ENCODE results near the gene TARM1.
A peak's percentile ranks its signal among the peaks of the same experiment; 100 is the strongest.
"Not testable (repeated sequence)": the region's sequence is repeated elsewhere in the genome, so short reads cannot be mapped to it uniquely, and the experiment has no call there.

The TARM1 gene

DNA sequence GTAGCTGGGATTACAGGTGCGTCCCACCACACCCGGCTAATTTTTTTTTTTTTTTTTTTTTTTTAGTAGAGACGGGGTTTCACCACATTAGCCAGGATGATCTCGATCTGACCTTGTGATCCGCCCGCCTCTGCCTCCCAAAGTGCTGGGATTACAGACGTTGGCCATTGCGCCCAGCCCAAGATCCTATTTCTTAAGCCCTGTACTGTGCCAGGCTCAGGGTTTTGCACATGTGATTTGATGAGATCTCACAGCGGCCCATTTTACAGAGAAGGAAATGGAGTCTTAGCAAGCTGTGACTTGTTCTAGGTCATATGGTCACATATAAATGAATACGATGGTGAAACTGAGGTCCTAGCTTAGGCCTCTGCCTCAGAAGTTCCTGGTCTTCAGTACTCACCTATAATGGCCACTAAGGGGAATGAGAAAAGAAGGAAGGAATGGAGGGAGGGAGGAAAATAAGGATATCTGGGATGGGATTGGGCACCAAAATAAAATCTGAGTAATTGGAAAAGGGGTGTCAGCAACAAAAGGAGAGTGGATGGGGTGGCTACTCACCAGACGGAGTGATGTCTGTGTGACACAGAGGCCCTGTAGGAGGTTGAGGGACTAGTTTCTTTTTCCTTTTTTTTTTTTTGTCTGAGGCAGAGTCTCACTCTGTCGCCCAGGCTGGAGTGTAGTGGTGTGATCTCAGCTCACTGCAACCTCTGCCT lies 18.2 kb upstream of the TARM1 start:
- no peak for ATAC-seq

DNA sequence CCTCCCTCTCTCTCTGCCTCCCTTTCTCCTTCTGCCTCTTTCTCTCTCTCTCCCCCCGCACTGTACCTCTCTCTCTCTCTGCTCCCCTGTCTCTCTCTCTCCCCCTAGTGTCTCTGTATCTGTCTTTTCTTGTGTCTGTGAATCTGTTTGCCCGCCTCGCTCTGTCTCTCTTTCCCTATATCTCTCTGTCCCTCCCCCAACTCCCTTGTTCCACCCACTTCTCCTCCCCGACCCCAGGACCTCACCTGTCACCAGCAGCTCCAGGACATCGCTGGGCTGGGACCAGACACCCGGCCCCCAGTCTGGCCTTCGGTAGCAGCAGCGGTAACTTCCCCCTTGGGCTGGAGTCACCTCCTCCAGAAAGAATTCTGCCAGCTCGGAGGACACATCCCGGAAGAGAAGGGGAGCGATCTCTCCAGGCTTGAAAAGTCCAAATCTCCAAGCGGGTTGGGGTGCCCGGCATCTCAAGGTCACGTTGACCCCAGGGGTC lies 15.5 kb upstream of the TARM1 start:
- ATAC-seq = peak in 1 of 2 donors; percentile 53

DNA sequence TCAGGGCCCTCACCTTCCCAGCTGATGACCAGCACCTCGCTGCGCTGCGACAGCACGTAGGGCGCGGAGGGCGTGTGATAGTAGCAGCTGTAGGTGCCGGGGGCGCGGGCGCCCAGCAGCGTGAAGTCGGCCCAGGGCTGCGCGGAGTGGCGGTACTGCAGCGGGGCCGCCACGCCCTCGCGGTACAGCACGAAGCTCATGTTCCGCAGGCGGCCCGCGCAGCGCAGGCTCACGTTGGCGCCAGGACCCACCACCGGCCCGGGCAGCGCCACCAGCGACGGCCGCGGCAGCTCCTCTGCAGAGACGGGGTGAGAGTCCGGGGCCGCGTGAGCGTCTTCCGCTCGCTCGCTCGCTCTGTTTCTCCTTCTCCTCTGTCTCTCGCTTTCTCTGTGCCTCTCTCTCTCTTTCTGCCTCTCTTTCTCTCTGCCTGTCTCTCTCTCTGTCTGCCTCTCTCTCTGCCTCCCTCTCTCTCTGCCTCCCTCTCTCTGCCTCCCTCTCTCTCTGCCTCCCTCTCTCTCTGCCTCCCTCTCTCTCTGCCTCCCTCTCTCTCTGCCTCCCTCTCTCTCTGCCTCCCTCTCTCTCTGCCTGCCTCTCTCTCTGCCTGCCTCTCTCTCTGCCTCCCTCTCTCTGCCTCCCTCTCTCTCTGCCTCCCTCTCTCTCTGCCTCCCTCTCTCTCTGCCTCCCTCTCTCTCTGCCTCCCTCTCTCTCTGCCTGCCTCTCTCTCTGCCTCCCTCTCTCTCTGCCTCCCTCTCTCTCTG lies 14.9 kb upstream of the TARM1 start:
- ATAC-seq = peak; percentile 78 to 91

DNA sequence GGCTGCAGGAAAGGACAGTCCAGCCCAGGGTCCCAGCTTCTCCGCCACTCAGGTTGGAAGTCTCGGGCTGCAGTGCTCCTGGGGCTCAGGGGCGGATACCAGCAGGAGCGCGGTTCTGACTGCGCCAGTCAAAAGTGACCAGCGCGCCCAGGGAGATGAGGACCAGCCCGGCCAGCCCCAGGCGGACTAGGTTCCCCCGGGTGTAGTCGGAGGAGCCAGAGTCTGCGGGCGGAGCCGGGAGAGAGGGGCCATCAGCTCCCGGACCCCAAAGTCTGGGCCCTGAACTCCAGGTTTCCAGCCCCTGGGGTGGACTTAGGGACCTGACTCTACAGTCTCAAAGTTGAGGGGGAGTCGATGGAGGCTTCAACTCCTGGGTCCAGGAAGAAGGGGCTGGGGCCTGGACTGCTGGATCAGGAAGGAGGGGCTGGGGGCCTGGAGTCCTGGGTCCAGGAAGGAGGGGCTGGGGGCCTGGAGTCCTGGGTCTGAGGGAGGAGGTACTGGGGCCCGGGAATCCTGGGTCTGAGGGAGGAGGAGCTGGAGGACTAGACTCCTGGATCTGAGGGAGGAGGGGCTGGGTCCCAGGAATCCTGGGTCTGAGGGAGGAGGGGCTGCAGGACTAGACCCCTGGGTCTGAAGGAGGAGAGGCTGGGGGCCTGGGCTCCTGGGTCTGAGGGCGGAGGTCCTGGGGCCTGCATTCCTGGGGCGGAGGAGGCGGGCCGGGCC lies 14.1 kb upstream of the TARM1 start:
- ATAC-seq = no peak

DNA sequence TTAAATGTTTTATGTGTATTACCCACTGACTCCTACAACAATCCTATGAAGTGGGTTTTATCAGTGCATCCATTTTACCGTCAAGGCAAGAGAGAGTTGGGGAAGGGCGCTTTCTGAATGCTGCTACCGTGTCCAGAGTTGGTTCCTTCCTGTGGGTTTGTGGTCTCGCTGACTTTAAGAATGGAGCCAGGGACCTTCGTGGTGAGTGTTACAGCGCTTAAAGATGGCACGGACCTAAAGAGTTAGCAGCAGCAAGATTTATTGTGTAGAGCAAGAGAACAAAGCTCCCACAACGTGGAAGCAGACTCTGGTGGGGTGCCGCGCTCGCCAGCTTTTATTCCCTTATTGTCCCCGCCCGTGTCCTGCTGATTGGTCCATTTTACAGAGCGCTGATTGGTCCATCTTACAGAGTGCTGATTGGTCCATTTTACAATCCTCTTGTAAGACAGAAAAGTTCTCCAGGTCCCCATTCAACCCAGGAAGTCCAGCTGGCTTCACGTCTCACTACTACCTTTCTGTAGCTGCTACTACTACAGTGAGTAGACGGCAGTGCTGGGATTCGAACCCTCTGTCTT lies 13.3 kb upstream of the TARM1 start:
- ATAC-seq = no peak

DNA sequence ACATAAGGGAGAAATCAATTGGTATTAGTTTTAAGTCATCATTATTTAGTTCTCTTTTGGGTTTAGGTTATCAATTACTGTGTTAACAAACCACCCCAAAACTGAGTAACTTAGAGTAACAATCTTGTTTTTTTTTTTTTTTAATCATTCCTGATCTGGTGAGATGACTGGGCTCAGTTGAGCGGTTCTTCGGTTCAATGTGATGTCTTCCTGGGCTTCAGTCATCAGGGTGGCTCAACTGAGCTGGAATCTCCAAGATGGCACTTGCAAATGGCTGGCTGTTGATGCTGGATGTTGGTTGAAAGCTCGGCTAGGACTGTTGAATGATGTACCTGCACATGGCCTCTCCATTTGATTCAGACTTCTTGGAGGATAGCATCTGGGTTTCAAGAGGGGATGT lies 3.2 kb upstream of the TARM1 start:
- ATAC-seq = no peak

DNA sequence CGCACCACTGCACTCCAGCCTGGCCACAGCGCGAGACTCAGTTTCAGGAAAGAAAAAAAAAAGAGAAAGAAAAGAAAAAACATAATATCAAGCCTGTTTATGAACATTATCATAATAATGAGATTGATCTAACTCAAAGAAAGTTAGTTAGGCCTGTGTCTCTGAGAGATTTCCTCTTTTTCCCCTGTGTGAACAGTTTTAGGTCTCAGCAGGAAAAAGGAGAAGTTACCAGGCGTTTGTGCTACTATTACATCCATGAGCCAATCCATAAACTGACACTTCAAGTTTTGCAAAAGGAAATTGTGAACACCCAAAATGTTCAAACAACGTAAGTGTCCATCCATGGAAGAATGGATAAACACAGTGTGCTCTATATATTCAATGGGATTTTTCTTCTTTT lies 3.8 kb downstream of the TARM1 start:
- ATAC-seq = no peak

DNA sequence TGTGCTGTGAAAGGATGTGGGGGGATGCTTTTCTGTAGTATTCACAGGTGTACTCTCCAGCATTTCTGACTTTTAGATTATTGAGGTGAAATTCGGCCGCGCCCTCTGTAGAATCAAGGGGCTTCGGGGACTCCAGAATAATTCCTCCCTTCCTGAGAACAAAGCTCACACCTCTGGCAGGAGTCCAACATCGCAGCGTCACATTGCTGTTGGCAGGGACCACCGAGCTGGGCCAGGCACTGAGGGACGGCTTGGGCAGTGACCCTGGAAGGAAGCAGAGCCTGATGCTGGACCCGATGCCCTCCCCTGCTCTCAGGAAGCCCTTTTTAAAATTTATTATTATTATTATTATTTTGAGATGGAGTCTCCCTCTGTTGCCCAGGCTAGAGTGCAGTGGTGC lies 6.3 kb downstream of the TARM1 start:
- ATAC-seq = no peak

DNA sequence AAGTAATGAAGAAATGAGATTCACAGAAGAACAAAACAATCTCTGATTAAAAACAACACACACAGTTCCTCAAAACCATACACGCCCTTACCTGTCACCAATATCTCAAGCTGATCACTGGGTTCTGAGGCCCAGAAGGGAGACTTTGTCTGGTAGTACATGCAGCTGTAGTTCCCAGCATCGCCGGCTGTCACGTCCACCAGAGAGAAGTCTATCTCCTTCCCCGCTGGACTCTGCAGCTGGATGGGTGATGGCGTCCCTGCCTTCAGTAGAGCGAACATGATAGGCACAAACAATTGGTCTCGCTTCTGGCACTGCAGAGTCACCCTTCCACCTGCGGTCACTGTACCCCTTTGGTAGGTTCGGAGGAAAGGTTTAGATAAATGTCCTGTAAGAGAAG lies 7.3 kb downstream of the TARM1 start:
- ATAC-seq = no peak

DNA sequence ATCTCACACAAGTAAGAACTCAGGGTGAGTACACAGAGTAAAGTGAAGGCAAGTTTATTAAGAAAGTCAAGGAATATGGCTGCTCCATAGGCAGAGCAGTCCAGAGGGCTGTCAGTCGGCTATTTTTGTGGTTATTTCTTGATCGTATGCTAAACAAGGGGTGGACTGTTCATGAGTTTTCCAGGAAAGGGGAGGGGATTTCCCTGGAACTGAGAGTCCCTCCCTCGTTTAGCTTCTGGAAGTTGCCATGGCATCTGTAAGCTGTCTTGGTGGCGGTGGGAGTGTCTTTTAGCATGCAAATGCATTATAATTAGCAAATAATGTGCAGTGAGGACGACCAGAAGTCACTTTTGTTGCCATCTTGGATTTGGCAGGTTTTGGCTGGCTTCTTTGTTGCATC lies 11.7 kb downstream of the TARM1 start:
- ATAC-seq = no peak

DNA sequence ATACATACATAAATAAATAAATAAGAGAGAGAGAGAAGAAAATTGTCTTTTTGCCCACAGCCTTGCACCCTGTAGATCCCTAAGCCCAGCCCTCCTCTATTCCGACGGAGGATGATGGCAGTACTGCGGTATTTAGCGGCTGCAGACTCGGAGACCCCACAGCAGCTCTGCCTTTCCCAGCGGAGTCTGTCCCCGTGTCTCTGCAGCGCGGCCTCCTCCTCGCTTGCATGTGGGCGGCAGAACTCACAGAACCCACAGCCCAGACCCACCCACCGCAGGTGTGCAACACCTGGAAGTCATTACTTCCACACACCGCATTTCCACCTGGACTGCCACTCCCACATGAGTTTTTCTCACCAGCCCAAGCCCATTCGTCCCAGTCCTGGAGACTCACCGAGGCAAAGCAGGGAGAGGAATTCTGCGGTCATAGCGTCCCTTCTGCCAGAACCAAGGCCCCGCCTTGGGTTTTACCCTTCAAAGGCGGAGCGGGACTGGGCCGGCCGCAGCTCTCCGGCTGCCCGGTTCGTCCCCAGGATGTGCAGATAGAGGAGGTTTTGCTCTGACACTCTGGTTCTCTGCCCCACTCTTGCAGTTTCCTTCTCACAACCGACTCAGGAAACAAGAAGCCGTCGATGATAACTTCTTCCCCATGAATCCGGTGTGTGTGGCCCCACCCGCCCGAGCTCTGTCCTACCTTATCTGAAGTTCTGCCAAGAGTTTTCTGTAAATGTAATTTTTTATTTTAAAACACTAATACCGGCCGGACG lies 17.6 kb downstream of the TARM1 start, which contains the start of gene VSTM1:
Gene VSTM1 (minus strand): TSS at position 548 of the 767 bp plus-strand sequence. CDS start 120 bp downstream, at position 428.
- no peak for ATAC-seq

DNA sequence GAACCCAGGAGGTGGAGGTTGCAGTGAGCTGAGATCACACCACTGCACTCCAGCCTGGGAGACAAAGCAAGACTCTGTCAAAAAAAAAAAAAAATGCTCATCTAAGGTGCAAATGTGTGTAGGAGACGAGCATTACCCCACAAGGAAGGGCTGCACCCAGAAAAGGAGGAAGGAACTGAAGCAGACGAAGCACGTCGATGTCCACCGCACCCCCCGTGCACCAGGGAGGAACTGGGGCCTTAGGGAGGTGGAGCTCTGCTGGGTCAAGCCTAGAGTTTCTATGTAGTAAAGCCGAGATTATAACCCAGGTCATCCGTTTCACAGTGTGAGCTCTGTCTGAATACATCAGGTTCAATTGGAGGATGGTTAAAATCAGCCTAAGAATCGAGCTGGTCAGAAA lies 18.5 kb downstream of the TARM1 start:
- ATAC-seq = no peak

DNA sequence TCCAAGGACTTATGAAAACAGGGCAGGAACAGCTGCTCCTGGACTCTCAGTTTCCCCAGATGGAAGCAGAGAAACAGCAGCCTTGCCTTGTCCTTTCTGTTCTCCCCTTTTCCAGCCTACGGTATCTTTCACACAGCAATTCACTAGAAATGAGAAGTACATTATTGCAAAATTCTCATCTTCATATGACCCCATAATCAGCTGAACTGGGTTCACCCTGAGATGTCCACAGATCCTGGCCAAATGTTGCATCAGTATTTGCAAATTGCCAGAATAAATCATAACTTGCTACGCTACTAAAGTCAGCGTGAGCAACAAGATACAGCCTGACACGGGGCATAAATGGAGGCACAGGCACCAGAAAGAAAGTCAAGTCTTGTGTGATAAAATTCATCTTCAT lies 33.5 kb downstream of the TARM1 start:
- ATAC-seq = no peak

DNA sequence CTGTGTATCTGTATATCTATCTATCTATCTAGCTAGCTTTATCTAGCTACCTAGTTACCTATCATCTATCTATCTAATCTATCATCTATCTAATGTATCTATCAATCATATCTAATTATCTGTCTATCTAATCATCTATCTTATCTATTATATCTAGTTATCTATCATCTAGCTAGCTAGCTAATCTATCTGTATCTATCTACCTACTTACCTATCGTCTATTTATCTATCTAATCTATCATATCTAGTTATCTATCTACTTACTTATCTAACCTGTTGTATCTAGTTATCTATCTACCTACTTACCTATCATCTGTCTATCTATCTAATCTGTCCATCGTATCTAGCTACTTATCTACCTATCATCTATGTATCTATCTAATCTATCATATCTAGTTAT lies 35.4 kb downstream of the TARM1 start:
- ATAC-seq = no peak

DNA sequence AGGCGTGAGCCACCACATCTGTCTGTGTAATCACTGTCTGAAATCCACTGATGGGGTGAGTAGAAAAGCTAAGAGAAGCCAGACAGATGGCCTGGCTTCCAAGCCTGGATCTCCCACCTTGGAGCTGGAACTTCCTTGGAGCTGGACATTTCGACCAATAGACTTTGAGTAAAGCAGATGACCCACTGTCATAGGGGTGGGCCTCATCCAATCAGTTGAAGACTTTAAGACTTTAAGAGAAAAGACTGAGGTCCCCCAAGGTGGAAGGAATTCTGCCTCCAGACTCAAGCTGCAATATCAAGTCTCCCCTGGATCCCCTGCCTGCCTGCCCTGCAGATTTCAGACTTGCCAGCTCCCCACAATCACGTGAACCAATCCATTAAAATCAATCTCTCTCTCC lies 38.2 kb downstream of the TARM1 start:
- no peak for ATAC-seq

DNA sequence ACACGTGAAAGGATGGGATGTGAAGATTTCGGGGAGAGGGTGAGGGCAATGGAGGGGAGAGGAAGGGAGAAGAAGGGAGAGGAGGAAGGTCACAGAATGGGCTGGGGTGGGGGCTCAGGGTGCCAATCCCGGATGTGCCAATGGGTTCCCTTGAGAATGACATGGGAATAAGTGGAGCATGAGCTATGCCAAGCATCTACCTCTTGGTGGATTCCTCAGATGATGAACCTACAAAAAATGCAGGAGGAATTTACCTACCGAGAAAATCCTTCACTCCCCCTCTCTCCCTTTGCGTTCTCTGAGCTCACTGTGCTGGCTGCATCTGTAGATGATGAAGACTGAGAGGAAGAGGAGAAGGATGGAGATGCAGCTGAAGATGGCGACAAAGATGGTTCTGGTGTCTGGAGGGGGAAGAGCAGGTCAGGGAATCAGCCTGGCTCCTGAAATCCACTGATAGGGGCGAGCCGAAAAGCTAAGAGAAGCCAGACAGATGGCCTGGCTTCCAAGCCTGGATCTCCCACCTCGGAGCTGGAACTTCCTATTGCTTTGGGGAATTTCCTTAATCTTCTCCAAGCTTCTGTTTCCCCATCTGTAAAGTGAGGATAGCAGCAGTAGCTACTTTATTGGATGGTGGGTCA lies 39.1 kb downstream of the TARM1 start:
- ATAC-seq = no peak

DNA sequence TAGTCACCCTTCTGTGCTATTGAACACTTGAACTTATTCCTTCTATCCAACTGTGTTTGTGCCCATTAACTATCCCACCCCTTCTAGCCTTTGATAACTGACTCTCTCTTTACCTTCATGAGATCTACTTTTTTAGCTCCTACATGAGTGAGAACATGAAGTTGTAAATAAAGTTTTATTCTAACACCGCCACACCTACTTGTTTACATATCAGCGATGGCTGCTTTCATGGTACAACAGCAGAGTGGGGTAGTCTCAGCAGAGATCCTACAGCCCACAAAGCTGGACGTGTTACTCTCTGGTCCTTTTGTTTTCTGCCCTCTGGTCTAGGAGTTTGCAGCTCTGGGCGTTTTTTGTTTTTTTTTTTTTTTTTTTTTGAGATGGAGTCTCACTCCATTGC lies 41.2 kb downstream of the TARM1 start:
- ATAC-seq = no peak

DNA sequence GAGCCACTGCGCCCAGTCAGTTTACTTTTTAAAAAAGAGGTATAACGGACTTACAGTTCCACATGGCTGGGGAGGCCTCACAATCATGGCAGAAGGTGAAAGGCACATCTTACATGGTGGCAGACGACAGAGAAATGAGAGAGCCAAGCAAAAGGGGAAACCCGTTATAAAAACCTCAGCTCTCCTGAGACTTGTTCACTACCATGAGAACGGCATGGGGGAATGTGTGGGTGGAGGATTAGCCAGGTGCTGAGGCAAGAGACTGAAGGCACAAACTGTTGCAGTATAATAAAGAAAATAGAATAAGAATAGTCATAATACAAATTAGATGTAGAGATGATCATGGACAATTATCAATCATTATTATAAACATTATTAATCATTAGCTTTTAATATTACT lies 44.6 kb downstream of the TARM1 start:
- ATAC-seq = not testable (repeated sequence)

DNA sequence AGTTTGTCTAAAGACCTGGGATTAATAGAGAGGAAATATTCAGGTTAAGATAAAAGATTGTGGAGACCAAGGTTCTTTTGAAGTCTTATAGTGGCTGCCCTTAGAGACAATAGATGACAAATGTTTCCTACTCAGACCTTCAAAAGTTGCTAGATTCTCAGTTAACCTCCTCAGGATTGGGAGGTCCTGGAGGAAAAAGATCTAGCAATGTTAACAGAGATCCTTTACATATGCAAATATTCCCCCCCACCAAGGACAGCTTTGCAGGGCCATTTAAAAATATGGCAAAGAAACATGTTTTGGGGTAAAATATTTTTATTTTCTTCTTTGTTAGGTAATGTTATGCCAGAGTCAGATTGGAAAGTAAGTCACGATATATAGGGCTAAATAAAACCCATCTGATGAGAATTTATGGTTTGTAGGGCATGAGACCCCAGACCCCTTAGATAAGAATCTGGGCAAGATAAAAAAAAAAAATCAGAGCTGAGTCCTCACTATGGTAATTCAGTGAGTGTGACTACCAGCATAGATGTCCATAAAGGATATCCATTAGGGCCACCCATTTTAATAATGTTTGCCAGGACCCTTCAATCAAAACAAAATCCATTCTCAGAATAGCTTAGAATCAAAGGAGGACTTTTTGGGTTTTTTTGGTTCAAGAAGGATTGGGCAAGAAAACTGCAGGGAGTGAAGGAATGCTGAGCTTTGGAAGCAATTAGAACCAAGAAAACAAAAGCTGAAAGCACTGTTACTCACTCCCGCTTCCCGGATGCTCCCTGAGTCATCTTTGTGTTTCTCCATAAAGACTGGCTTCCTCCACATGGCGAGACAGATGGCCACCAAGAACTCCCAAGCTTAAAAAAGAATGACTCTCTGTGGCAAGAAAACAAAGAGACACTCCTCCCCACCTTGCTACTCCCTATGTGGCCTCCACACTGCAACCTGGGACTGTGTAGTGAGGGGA lies 45.7 kb downstream of the TARM1 start:
- no peak for ATAC-seq

DNA sequence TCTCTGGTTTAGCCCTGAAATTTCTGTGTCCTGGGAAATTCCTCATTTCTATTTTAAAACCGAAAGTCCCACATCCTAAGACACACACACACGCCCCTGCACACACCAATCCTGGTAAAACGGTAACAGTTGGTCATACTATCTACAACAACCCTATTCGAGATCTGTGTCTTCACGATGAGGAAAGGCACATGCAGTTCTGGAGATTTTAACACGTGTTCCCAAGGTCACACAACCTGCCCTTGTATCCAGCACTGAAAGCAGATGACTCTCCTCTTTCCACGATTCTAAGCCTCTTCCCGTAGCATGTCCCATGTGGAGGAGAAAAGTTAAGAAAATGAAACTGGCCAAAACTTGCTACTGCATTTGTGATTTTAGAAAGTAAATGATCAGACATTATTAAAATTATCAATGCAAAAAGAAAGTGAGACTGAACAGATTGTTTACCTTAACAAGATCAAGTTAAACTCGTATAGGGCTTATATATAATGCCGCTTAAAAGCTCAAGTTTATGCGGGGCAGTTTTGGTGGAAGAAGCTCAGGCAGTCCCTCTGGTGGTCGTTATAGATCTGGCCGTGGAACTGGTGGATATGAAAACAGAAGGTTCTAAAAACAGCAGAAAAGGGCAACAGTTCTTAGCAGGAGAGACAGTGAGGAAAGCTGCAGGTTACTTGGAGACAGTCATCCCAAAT lies 50.1 kb downstream of the TARM1 start:
- no peak for ATAC-seq

Data from activated CD4-positive, CD25-positive, alpha-beta regulatory T cell treated with anti-CD3 and anti-CD28 coated beads, Interleukin-2, amount 50 U/mL, for 24 hours (primary cell).